Activated T-cell treated with anti-CD3 and anti-CD28 coated beads, Interleukin-2, amount 50 U/mL, for 72 hours (primary cell): Measurements from ENCODE around the gene CACNA1C. TPM values are rescaled to one million over a fixed set of nuclear protein-coding genes. Genes with fewer than 3 reads are reported as not detected.

Experiments used
- ATAC-seq, 2 donors: fragments of 150-1000 bp; cut with Tn5 transposase; replicated peaks in 1 of 2; 2 replicates each; pipeline ENCODE4 v1.10.0; 2021; ENCODE audit warnings: moderate library complexity in 2 of 2, mild to moderate bottlenecking in 1 of 2
- DNase-seq, 2 donors: peaks; one replicate each; pipeline ENCODE4 v3.0.0; 2021 to 2022; ENCODE audit warnings: mixed read lengths in 1 of 2
- H3K27ac Mint-ChIP-seq: one replicate; pipeline ENCODE4 v1.8.0; 2022; ENCODE audit warnings: mild to moderate bottlenecking, moderate library complexity, mixed read lengths
- H3K27me3 Mint-ChIP-seq: one replicate; pipeline ENCODE4 v1.8.0; 2022; ENCODE audit warnings: low read depth, mixed read lengths
- H3K36me3 Mint-ChIP-seq, 2 donors: one replicate each; pipeline ENCODE4 v1.8.0; 2022; ENCODE audit warnings: mixed read lengths in 2 of 2, mild to moderate bottlenecking in 1 of 2; ENCODE audit not compliant: insufficient read depth in 2 of 2
- H3K4me1 Mint-ChIP-seq: one replicate; pipeline ENCODE4 v1.8.0; 2022; ENCODE audit warnings: low read depth, mixed read lengths
- H3K4me3 Mint-ChIP-seq, 2 donors: one replicate each; pipeline ENCODE4 v1.8.0; 2022; ENCODE audit warnings: mild to moderate bottlenecking in 2 of 2, mixed read lengths in 2 of 2, moderate library complexity in 2 of 2
- H3K9me3 Mint-ChIP-seq, 2 donors: one replicate each; pipeline ENCODE4 v1.8.0; 2022; ENCODE audit warnings: mixed read lengths in 2 of 2
- total RNA-seq, 2 donors: library from RNA; stranded (reverse); gene quantifications; one replicate each; pipeline ENCODE4 v1.2.3, GENCODE V29; 2022

The CACNA1C gene
- total RNA-seq, 2 donors from 2014 or later: 0.14 to 0.21 TPM

DNA sequence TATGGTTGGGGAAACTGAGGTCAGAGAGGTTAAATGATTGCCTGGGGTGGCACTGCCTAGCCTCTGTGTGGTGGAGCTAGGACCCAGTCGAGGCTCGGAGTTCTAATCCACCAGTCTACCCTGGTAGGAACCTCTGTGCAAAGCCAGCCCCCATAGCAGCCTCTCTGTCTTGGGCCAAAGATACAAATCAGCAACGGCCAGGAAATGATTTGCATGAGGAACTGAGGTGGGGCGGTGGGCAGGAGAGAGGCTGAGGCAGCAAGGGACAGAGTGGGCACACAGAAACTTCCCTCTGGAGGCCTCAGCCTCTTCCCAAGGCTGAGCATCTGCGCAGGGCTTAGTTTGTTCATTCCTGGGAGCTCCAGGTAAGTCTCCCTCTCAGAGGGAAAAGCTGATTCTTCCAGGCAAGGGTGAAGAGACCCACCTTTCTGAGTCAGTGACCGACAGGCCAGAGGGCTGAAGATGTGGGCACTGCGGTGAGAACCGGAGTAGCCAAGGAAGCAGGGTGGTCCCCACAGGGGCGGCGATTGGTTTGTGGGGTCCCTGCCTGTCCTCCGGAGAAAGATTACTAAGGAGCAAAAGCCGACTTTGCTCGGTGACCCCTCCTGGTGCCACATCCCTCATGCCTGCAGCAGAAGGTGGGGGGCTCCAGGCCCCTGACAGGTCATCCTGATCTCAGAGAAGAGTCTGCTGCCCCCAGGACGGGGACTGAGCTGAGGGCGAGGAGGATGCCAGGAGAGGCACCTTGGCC lies 134.6 kb downstream of the CACNA1C start:
- ATAC-seq (no peak), DNase-seq (no peak)
- Mint-ChIP-seq H3K27me3 (peaks cover 13% of the 10 kb centered on the region), H3K36me3 (no peaks in the 10 kb centered on the region), H3K4me1 (peaks cover 6% of the 10 kb centered on the region), H3K9me3 (no peaks in the 10 kb centered on the region), H3K4me3 (no peak overlapping the region), H3K27ac (no peak overlapping the region)

DNA sequence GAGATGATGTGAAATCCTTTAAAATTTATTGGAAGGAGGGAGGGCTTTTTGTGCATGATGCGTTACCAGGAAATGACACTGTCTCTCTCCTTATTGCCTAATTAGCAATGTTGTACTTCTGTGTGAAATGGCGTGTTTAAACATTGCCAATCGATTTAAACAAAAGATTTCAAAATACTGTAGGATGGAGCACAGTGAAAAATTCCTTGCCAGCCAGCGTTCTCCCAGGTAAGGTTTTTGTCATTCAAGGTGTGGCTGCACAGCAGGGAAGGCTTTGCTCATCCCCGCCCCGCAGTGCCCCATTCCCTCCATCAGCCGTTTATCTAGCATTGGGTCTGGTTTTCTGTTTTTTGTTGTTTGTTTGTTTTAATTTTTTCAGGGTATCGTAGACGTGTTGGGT lies 137.3 kb downstream of the CACNA1C start:
- no peaks in the 10 kb centered on the region for H3K9me3 Mint-ChIP-seq
- DNase-seq: no peak
- no peaks in the 10 kb centered on the region for H3K27me3 Mint-ChIP-seq
- no peaks in the 10 kb centered on the region for H3K36me3 Mint-ChIP-seq
- H3K4me3 Mint-ChIP-seq: no peak overlapping the region
- H3K4me1 Mint-ChIP-seq: no peaks in the 10 kb centered on the region
- ATAC-seq: no peak
- H3K27ac Mint-ChIP-seq: no peak overlapping the region

GRCh38 chr12:2190896-2191533 lies 138.2 kb downstream of the CACNA1C start:
- no peak overlapping the region for H3K4me3 Mint-ChIP-seq
- H3K27me3 Mint-ChIP-seq: no peaks in the 10 kb centered on the region
- H3K4me1 Mint-ChIP-seq: no peaks in the 10 kb centered on the region
- DNase-seq (no peak), ATAC-seq (no peak)
- H3K36me3 Mint-ChIP-seq: no peaks in the 10 kb centered on the region
- H3K9me3 Mint-ChIP-seq: no peaks in the 10 kb centered on the region
- no peak overlapping the region for H3K27ac Mint-ChIP-seq

DNA sequence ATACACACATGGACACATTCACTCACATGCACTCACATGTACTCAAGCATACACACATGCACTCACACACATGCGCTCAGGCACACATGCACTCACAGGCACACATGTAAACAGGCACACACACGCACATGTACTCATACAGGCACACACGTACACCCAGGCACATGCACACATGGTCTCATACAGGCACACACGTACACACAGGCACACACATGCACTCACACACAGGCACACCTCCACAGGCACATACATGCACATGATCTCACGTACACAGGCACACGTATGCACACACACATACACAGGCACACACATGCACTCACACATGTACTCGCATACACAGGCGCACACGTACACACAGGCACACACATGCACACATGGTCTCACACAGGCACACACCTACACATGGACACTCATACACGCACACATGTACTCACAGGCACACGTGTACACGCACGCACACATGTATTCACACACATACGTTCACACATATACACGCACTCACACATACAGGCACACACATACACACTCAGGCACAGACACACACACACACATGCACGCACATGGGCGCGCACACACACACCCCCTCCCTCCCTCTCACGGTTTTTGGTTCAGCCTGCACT lies 138.9 kb downstream of the CACNA1C start:
- DNase-seq (no peak), ATAC-seq (no peak)
- Mint-ChIP-seq H3K9me3 (no peaks in the 10 kb centered on the region), H3K36me3 (no peaks in the 10 kb centered on the region), H3K27me3 (no peaks in the 10 kb centered on the region), H3K27ac (no peak overlapping the region), H3K4me3 (no peak overlapping the region), H3K4me1 (no peaks in the 10 kb centered on the region)

GRCh38 chr12:2192231-2192630 lies 139.4 kb downstream of the CACNA1C start:
- DNase-seq: no peak
- ATAC-seq: no peak
- H3K27ac Mint-ChIP-seq: no peak overlapping the region
- H3K27me3 Mint-ChIP-seq: no peaks in the 10 kb centered on the region
- no peaks in the 10 kb centered on the region for H3K36me3 Mint-ChIP-seq
- H3K4me3 Mint-ChIP-seq: no peak overlapping the region
- no peaks in the 10 kb centered on the region for H3K4me1 Mint-ChIP-seq
- H3K9me3 Mint-ChIP-seq: no peaks in the 10 kb centered on the region

GRCh38 chr12:2194060-2194459 lies 141.3 kb downstream of the CACNA1C start:
- H3K27ac Mint-ChIP-seq: no peak overlapping the region
- DNase-seq (no peak), ATAC-seq (no peak)
- H3K4me3 Mint-ChIP-seq: no peak overlapping the region
- no peaks in the 10 kb centered on the region for H3K4me1 Mint-ChIP-seq
- no peaks in the 10 kb centered on the region for H3K27me3 Mint-ChIP-seq
- no peaks in the 10 kb centered on the region for H3K36me3 Mint-ChIP-seq
- no peaks in the 10 kb centered on the region for H3K9me3 Mint-ChIP-seq

DNA sequence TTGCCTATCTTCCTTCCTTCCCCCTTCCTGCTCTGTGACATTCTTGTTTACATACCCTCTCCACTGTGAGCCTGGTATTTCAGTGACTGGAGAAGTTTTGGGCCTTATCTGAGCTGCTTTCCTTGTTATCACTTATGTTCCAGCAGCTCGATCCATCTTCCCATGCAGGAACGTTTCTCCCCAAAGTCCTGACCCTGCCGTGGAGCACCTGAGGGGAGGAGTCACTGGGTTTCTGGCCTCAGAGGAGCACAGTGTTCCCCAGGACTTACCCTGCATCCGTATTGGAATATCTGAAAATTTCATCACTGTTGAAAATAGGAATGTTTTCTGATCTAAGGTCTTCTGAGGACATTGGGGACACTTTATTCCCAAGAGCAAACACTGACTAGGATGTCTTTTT lies 141.8 kb downstream of the CACNA1C start:
- H3K27ac Mint-ChIP-seq: no peak overlapping the region
- no peaks in the 10 kb centered on the region for H3K4me1 Mint-ChIP-seq
- DNase-seq (no peak), ATAC-seq (no peak)
- H3K36me3 Mint-ChIP-seq: no peaks in the 10 kb centered on the region
- no peaks in the 10 kb centered on the region for H3K27me3 Mint-ChIP-seq
- H3K9me3 Mint-ChIP-seq: no peaks in the 10 kb centered on the region
- H3K4me3 Mint-ChIP-seq: no peak overlapping the region

GRCh38 chr12:2195085-2195484 lies 142.3 kb downstream of the CACNA1C start:
- no peaks in the 10 kb centered on the region for H3K9me3 Mint-ChIP-seq
- no peaks in the 10 kb centered on the region for H3K4me1 Mint-ChIP-seq
- no peak overlapping the region for H3K27ac Mint-ChIP-seq
- H3K36me3 Mint-ChIP-seq: no peaks in the 10 kb centered on the region
- no peaks in the 10 kb centered on the region for H3K27me3 Mint-ChIP-seq
- H3K4me3 Mint-ChIP-seq: no peak overlapping the region
- ATAC-seq (no peak), DNase-seq (no peak)

DNA sequence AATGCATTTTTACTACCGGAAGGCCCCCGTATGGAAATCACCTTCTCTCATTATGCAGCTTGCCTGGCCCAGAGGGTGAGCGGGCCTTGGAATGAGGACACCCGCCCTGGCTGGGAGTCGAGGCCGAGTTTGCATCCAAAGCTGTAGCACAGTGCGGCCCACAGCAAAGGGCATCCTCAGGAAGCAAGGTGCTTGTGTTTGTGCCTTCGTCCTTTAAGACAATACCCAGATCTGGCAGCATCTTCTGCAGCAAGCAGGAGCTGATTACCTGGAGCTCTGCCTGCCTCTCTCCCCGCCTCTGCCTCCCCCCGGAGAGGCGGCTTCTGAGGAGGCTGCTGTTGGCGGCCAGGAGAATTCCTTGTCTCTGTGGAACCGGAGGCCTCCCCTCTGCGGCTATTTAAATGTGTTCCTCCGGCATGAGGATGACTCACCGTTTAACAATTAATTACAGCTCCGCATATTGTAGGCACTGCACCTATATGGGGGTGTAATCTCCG lies 145.3 kb downstream of the CACNA1C start:
- no peak overlapping the region for H3K4me3 Mint-ChIP-seq
- H3K9me3 Mint-ChIP-seq: no peaks in the 10 kb centered on the region
- no peaks in the 10 kb centered on the region for H3K36me3 Mint-ChIP-seq
- H3K27ac Mint-ChIP-seq: no peak overlapping the region
- no peak for DNase-seq
- no peak for ATAC-seq
- no peaks in the 10 kb centered on the region for H3K27me3 Mint-ChIP-seq
- no peaks in the 10 kb centered on the region for H3K4me1 Mint-ChIP-seq

DNA sequence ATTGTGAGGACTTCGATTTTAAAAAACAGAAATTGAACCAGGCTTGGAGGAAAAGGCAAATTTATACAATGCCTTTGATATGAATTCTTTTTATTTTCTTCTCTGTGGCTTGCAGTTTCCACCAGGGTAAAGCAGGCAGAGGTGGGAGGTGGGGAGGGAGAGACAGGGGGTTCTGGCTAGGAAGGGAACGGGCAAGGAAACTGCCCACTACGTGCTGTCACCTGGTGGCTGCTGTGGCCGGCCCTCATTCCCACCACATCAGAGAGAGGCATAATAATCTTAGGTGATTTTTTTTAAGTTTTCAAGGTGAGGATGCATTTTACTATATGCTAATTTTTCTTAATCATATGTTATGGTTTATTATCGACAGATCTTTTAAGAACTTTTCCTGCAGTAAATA lies 145.8 kb downstream of the CACNA1C start:
- no peak overlapping the region for H3K27ac Mint-ChIP-seq
- H3K9me3 Mint-ChIP-seq: no peaks in the 10 kb centered on the region
- H3K4me1 Mint-ChIP-seq: no peaks in the 10 kb centered on the region
- H3K4me3 Mint-ChIP-seq: no peak overlapping the region
- H3K27me3 Mint-ChIP-seq: no peaks in the 10 kb centered on the region
- no peak for ATAC-seq
- DNase-seq: no peak
- no peaks in the 10 kb centered on the region for H3K36me3 Mint-ChIP-seq

DNA sequence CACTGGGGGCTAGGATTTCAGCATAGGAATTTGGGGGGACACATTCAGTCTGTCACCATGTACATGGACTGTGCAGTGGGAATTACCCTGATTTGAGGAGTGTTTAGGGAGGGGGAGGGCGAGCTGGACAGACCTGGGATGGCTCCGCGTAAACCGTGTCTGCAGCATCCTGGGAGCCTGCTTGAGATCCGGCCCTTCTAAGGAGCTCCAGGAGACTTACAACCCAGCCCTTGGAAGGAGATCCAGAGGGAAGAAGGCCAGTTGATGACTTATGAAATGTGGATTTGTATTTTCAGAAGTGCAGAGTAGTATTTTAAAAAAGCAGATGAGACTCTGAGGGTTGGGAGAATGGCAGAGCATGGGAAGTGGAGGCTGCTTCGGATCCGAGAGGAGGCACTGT lies 153.2 kb downstream of the CACNA1C start:
- Mint-ChIP-seq H3K4me1 (no peaks in the 10 kb centered on the region), H3K27me3 (no peaks in the 10 kb centered on the region), H3K27ac (no peak overlapping the region), H3K36me3 (no peaks in the 10 kb centered on the region), H3K9me3 (no peaks in the 10 kb centered on the region), H3K4me3 (no peak overlapping the region)
- ATAC-seq (no peak), DNase-seq (no peak)

DNA sequence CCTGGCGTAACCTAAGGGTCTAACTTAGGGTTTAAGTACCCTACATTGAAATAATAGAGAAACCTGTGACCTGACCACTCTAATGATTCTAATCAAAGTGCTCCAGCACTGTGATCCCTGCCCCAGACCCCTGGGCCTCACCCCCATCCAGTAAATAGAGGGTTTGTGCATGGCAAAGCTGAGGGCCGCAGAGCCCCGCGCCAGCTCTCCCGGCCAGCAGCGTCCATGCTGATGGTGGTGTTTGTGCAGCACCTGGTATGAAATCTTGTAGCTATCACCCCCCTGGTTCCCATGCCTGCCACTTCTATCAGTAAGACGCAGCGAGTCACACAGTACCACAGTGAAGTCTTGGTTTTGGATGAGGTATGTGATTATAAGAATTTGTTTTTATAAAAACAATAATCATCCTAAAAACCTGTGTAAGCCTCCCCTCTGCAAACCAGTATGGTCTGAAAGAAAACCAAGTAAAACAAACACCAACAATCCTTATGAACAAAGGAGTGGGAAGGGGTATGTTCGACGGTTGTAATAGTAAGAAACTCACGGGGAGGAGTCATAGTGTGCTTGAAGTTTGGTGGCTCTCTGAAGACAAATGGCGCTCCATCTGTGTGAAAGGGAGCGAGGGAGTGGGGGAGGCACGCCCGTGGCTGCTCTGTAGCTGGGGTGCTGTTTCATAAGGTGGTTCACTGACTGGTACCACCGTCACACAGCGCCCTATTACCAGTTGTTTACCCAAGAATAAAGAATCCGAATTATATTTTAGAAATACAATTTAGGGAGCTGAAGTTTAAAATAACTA lies 156.2 kb downstream of the CACNA1C start:
- ATAC-seq (no peak), DNase-seq (no peak)
- H3K27ac Mint-ChIP-seq: no peak overlapping the region
- no peaks in the 10 kb centered on the region for H3K4me1 Mint-ChIP-seq
- H3K36me3 Mint-ChIP-seq: no peaks in the 10 kb centered on the region
- no peaks in the 10 kb centered on the region for H3K27me3 Mint-ChIP-seq
- H3K4me3 Mint-ChIP-seq: no peak overlapping the region
- no peaks in the 10 kb centered on the region for H3K9me3 Mint-ChIP-seq

- Mint-ChIP-seq H3K4me3 (no peak overlapping the region), H3K9me3 (no peaks in the 10 kb centered on the region), H3K27me3 (no peaks in the 10 kb centered on the region), H3K36me3 (no peaks in the 10 kb centered on the region), H3K4me1 (no peaks in the 10 kb centered on the region), H3K27ac (no peak overlapping the region)
- DNase-seq (no peak), ATAC-seq (no peak)
These were observed 158.3 kb downstream of the CACNA1C start for GRCh38 chr12:2211119-2211518.
